ENCODE measurements around the gene DACT3.

DACT3 gene

GRCh38 chr19:46665072-46665471 is 4.1 kb upstream of the DACT3 start:
- Histone ChIP-seq H3K27me3 (replicated peaks; ENCODE audit: control insufficient read depth, insufficient read depth, low read length) (no peaks in the 10 kb centered on the region; the same call in 1 of the 2 replicates), H3K36me3 (ENCODE audit: control insufficient read depth, insufficient read depth, low read length) (no peaks in the 10 kb centered on the region), H3K4me3 (replicated peaks; ENCODE audit: low read depth, low read length) (no peak overlapping the region)
- no peak for TF ChIP-seq CTCF (IDR thresholded peaks at IDR 0.05; ENCODE audit: insufficient read depth, low read length, poor library complexity, severe bottlenecking)
- no peak for DNase-seq (ENCODE audit: extremely low read depth, insufficient read length)

- peaks cover 1% of the 10 kb centered on the region for H3K27me3 ChIP-seq (replicated peaks; ENCODE audit: control insufficient read depth, insufficient read depth, low read length)
- peak; percentile 60 for DNase-seq (ENCODE audit: extremely low read depth, insufficient read length)
- H3K4me3 ChIP-seq (replicated peaks; ENCODE audit: low read depth, low read length): peak overlapping the region; percentile 58
- H3K36me3 ChIP-seq (ENCODE audit: control insufficient read depth, insufficient read depth, low read length): no peaks in the 10 kb centered on the region
- peak; percentile 89 for TF ChIP-seq CTCF (IDR thresholded peaks at IDR 0.05; ENCODE audit: insufficient read depth, low read length, poor library complexity, severe bottlenecking)
Observed at GRCh38 chr19:46661735-46662592, 982 bp upstream of the DACT3 start.

- H3K27me3 ChIP-seq (replicated peaks; ENCODE audit: control insufficient read depth, insufficient read depth, low read length): peaks cover 1% of the 10 kb centered on the region
- DNase-seq (ENCODE audit: extremely low read depth, insufficient read length): no peak
- no peaks in the 10 kb centered on the region for H3K36me3 ChIP-seq (ENCODE audit: control insufficient read depth, insufficient read depth, low read length)
- peak overlapping the region; percentile 58 for H3K4me3 ChIP-seq (replicated peaks; ENCODE audit: low read depth, low read length)
- no peak for TF ChIP-seq CTCF (IDR thresholded peaks at IDR 0.05; ENCODE audit: insufficient read depth, low read length, poor library complexity, severe bottlenecking)
Observed at GRCh38 chr19:46660551-46661019, 397 bp downstream of the DACT3 start.

- peaks cover 1% of the 10 kb centered on the region for H3K27me3 ChIP-seq (replicated peaks; ENCODE audit: control insufficient read depth, insufficient read depth, low read length)
- TF ChIP-seq CTCF (IDR thresholded peaks at IDR 0.05; ENCODE audit: insufficient read depth, low read length, poor library complexity, severe bottlenecking): no peak
- no peak for DNase-seq (ENCODE audit: extremely low read depth, insufficient read length)
- H3K4me3 ChIP-seq (replicated peaks; ENCODE audit: low read depth, low read length): peak overlapping the region; percentile 58
- H3K36me3 ChIP-seq (ENCODE audit: control insufficient read depth, insufficient read depth, low read length): no peaks in the 10 kb centered on the region
Observed at GRCh38 chr19:46660008-46660517, 919 bp downstream of the DACT3 start.

GRCh38 chr19:46659151-46660007 is 1.6 kb downstream of the DACT3 start:
- no peak for DNase-seq (ENCODE audit: extremely low read depth, insufficient read length)
- Histone ChIP-seq H3K36me3 (ENCODE audit: control insufficient read depth, insufficient read depth, low read length) (no peaks in the 10 kb centered on the region), H3K27me3 (replicated peaks; ENCODE audit: control insufficient read depth, insufficient read depth, low read length) (peaks cover 1% of the 10 kb centered on the region), H3K4me3 (replicated peaks; ENCODE audit: low read depth, low read length) (no peak overlapping the region)
- TF ChIP-seq CTCF (IDR thresholded peaks at IDR 0.05; ENCODE audit: insufficient read depth, low read length, poor library complexity, severe bottlenecking): no peak

Data from GM06990 (cell line).